Epidermal melanocyte (primary cell): Measurements from ENCODE around the gene SPTBN4.
"Not testable (repeated sequence)": the region's sequence is repeated elsewhere in the genome, so short reads cannot be mapped to it uniquely, and the experiment has no call there.

ENCODE experiments used
- DNase-seq: peaks from one replicate; pipeline ENCODE4 v3.0.0; 2011; ENCODE audit warnings: low spot score; ENCODE audit not compliant: insufficient read length

SPTBN4 gene

DNA sequence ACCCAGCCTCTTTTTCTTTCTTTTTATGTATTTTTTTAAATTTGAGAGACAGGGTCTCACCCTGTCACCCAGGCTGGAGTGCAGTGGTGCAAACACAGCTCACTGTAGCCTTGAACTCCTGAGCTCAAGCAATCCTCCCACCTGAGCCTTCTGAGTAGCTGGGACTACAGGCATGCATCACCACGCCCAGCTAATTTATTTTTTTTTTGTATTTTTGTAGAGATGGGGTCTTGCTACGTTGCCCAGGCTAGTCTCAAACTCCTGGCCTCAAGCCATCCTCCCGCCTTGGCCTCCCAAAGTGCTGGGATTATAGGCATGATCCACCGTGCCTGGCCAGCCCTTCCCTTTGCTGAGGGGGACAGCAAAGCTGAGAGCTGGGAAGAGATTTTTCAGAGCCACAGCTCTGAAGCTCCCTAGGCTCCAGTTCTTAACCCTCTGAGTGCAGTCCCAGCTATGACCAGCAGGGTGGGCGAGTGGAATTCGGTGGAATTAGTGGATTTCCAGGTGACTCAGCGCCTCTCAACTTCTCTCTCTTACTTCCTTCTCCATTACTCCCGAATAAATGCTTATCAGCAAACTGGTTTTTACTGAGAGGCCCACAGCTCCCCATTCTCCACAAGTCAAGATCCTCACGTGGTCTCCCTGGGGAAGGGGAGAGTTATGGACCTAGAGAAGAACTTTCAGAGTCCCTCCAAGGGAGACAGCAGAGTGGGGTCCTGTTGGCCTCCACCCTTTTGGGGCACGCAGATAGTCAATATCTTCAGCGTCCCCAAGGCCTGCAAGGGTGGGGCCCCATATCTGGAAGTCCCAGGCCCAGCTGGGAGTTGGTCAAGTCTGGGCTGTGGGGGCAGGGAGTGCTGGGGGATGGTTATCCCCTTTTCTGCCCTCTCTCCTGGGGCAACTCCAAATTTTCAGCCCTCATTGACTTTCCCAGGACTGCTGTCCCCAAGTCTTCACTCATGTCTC, 2.5 kb upstream of the SPTBN4 start:
- peak; percentile 75 for DNase-seq

DNA sequence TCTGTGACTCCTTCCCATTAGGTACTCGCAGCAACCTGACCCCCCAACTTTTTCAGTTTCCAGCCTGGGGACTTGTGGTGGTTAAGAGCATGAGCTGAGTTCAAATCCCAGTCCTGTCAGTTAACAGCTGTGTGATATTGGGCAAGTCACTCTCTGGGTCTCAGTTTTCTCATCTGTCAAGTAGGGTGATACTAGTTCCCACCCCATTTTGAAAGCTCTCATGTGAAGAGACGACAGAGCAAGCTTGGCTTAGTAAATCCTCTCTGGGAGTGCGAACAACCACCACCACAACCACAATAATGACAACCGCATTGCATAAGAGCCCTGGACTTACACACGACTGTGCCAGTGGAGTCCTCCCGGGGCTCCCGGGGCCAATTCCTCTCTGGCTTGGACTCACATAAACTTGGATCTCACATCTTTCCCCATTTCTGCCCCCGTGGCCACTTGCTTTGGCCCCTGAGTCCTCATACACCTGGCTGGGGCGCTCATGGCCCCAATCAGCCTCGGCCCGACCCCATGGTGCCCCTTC, 1.7 kb upstream of the SPTBN4 start:
- DNase-seq: no peak

DNA sequence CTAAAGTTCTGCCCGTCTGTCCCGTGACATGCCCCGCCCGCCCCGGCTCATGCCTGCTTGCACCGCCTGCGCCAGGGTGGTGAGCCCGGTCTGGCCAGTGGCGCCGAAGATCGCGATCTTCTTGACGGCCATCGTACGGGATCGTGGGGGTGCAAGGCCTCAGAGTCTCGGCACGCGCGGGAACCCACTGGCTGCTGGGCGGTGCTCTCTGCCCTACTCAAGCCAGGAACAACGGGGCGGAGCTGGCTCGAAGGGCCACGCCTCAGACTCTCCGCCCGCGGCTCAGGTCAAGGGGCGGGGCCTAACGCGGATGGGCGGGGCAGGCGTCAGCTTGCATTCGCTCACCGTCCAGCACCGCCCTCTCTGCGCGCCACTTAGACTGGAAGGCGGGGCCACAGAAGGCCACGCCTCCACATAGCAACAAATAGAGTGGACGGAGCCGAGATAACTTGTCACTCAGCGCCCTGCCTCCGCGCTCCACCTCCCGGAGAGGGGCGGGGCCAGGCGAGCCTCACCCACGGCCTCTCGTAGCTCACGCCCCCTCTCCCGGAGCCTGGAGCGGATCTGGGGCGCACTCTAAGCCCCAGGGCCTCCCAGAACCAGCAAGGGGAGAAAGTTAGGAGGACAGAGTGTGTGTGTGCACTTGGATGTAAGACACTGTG, 1.1 kb upstream of the SPTBN4 start, which contains the start of gene BLVRB:
TSS of gene BLVRB (minus strand) at position 189 of the 662 bp plus-strand sequence. CDS start at position 132, 57 bp downstream.
- DNase-seq: peak; percentile 96

DNA sequence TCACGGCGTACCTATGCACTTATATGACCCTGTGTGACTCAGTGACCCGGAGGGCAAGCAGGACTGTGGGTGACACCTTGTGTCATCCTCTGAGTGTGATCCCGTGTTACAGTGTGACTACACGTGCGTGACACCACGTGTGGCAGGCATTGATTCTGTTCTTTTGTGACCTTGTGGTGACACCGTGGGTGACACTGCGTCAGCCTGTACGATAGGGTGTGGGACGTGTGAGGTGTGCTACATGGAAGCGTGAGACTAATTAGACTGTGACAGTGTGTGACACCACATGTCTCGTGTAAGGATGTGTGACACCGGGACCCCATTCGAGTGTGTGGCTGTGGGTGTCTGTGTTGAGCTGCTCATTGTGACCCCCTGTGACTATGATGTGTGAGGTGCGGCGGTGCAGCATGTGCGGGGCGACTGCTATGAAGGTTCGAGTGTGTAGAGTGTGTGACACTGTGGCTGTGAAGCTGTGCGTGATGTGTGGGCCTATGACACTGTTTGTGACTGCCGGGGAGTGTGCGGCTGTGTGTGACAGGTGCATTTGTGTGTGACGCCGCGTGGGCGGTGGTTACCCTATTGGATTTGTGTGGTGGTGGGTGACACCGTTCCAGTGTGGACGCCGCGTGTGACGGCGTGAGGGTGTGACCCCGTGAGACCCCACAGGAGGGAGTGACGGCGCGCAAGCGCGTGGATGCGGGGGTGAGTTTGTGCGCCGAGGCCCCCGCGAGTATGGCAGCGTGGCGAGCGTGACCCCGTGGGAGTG, 399 bp upstream of the SPTBN4 start:
- DNase-seq: no peak

DNA sequence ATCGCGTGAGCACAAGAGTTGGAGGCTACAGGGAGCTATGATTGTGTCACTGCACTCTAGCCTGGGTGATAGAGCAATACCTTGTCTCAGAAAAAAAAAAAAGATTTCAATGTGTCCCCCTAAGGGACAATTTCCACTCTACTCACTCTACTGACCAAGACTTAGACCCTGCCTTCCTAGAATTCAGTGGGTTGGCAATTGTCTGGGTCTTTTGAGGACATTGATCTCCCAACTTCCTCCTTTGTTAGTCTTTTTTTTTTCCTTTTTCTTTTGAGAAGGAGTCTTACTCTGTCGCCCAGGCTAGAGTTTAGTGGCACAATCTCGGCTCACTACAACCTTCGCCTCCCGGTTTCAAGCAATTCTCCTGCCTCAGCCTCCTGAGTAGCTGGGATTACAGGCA, 2.2 kb downstream of the SPTBN4 start:
- no peak for DNase-seq

DNA sequence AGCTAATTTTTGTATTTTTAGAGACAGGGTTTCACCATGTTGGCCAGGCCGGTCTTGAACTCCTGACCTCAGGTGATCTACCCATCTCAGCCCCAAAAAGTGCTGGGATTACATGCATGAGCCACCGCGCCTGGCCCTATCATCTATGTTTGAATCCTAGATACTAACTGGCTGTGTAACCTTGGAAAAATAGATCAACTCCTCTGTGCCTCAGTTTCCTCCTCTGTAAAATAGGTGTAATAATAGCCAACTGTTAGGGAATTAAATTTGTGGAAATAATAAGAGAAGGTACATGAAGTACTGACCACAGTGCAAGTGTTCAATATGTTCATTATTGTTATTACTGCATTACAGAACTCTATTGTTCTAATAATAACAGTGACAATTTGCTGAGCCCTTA, 4.3 kb downstream of the SPTBN4 start:
- no peak for DNase-seq

DNA sequence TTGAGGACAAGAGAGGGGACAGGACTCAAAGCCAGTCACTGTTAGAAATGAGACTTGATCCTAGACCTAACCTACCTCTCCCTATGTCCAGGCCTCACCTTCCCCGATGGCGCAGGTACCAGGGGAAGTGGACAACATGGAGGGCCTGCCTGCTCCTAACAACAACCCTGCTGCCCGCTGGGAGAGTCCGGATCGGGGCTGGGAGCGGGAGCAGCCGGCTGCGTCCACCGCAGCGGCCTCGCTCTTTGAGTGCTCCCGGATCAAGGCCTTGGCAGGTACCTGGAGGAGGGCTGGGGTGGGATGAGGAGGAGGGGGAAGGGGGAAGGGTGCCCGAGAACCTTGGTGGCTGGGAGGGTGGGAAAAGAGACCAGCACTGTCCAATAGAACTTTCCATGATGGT, 5.7 kb downstream of the SPTBN4 start:
- DNase-seq: no peak

DNA sequence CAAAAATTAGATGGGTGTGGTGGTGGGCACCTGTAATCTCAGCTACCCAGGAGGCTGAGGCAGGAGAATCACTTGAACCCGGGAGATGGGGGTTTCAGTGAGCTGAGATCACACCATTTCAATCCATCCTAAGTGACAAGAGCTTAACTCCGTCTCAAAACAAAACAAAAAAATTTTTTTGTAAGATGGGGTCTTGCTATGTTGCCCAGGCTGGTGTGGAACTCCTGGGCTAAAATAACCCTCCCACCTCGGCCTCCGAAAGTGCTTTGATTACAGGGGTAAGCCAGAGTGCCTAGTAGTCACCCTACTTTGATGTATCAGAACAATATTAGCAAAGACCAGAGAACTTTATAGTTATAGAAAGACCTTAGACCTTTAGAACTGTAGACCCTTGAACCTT, 7.9 kb downstream of the SPTBN4 start:
- DNase-seq: no peak

DNA sequence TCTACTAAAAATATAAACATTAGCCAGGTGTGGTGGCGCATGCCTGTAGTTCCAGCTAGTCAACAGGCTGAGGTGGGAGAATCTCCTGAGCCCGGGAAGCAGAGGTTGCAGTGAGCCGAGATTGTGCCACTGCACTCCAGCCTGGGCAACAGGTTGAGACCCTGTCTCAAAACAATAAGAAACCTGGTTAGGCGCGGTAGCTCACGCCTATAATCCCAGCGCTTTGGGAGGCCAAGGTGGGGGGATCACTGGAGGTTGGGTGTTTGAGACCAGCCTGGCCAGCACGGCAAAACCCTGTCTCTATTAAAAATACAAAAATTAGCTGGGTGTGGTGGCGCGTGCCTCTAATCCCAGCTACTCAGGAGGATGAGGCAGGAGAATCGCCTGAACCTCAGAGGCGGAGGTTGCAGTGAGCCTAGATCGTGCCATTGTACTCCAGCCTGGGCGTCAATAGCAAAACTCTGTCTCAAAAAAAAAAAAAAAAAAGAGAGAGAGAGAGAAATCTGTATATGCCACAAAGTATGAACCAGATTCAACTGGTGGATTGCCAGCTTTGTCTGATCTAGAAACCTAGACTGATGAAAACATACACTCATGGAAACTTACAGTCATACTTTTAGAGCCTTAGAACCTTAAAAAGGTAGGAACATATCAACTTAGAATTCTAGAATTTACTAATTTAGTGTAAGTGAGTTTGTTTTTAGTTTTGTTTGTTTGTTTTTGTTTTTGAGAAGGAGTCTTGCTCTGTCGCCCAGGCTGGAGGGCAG, 9.3 kb downstream of the SPTBN4 start:
- DNase-seq: not testable (repeated sequence)

DNA sequence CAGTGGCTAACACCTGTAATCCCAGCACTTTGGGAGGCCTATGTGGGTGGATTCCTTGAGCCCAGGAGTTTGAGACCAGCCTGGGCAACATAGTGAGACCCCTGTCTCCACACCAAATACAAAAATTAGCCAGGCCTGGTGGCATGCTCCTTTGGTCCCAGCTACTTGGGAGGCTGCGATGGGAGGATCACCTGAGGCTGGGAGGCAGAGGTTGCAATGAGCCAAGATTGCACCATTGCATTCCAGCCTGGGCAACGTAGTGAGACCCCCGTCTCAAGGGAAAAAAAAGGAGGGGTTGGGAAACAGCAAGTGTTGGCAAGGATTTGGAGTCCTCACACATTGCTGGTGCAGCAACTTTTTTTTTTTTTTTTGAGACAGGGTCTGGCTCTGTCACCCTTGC, 19.2 kb downstream of the SPTBN4 start:
- DNase-seq: no peak

DNA sequence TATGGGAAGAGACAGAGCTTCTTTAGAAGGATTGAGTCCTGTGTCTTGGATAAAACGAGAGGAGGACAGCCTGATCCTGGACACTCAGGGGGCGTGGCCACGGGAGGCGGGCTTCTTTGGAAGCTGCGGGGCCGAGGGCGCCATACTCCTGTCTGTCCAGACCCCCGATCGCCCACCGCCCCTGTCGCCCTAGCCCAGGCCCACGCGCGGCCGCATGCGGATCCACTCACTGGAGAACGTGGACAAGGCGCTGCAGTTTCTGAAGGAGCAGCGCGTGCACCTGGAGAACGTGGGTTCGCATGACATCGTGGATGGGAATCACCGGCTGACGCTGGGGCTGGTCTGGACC, 23.1 kb downstream of the SPTBN4 start:
- DNase-seq: no peak

DNA sequence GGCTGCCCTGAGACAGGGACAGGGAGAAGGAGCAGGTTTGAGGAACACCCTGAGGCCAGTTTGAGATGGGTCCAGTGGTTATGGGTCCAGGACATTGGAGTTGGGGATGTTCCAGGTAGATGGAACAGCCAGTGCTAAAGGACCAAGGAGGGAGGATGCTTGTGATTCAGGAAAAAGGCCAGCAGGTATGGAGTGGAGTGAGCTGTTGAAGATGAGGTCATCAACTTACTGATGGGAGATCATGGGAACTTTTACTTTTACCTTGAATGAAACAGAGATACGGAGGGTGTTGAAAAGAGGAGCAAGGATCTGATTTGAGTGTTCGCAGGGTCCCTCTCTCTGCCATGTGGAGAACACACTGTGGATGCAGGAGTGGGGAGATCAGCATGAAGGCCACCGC, 25.5 kb downstream of the SPTBN4 start:
- DNase-seq: no peak

DNA sequence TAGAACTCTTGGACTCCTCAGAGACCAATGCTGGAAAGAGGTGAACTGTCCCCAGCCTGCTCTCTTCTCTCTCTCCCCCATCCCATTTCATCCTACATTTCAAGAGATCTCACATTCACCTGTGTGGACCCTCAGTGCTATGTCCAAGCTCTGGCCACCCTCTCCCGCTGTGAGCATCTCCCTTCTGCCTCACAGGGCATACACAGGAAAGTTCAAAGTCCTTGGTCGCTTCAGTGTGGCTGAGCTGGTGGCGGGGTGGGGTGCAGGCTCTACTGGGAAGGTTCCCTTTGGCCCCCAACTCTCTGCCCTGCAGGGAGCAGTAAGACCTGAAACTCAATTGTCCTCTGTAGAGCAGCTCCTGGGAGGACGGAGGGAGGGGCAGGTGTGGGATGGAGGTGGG, 27.0 kb downstream of the SPTBN4 start:
- no peak for DNase-seq

DNA sequence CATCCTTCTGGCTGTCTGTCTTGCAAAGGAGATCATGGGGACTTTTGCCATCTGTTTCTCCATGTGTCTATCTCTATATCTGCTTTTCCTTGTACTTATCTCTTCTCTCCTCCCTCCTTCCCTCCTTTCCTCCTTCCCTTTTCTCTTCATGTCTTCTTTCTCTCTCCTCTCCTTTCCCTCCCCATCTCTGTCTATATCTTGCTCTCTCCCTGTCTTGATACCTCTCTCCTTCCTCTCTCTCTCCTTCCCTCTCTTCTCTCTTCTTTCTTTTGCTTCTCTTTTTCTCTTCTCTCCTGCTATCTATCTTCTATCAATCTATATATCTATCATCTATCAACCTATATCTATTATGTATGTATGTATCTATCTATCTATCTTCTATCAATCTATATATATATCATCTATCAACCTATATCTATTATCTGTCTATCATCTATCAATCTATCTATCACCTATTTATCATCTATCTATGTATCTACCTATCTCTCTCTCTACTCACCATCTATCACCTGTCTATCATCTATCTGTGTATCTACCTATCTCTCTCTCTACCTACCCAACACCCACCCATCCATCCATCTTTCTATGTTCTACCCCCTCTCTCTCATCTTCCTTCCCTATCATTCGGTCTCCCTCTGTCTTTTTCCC, 27.5 kb downstream of the SPTBN4 start:
- DNase-seq: no peak

DNA sequence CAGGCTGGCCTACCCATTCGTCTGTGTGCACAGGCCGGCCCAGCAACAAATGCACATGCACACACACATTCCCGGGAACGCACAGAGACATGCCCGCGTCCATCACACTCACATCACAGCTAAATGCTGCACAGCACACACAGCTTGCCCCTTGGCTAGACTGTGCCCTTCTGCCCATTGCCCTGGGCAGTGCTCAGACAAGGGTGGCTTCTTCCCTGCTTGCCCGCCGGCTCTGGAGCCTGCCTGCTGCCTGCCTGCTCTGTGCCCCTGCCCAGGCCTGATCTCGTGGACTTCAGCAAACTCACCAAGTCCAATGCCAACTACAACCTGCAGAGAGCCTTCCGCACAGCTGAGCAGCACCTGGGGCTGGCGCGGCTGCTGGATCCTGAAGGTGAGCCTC, 30.4 kb downstream of the SPTBN4 start:
- DNase-seq: no peak

DNA sequence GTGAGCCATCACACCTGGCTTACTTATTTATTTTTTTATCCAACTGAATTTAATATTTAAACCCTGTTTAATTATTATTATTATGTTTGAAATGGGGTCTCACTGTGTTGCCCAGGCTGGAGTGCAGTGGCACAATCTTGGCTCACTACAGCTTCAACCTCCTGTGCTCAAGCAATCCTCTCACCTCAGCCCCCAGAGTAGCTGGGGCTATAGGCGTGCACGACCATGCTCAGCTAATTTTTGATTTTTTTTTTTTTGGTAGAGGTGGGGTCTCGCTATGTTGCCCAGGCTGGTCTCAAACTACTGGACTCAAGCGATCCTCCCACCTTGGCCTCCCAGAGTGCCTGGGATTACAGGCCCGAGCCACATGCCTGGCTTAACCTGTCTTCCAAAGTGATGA, 32.5 kb downstream of the SPTBN4 start:
- no peak for DNase-seq

DNA sequence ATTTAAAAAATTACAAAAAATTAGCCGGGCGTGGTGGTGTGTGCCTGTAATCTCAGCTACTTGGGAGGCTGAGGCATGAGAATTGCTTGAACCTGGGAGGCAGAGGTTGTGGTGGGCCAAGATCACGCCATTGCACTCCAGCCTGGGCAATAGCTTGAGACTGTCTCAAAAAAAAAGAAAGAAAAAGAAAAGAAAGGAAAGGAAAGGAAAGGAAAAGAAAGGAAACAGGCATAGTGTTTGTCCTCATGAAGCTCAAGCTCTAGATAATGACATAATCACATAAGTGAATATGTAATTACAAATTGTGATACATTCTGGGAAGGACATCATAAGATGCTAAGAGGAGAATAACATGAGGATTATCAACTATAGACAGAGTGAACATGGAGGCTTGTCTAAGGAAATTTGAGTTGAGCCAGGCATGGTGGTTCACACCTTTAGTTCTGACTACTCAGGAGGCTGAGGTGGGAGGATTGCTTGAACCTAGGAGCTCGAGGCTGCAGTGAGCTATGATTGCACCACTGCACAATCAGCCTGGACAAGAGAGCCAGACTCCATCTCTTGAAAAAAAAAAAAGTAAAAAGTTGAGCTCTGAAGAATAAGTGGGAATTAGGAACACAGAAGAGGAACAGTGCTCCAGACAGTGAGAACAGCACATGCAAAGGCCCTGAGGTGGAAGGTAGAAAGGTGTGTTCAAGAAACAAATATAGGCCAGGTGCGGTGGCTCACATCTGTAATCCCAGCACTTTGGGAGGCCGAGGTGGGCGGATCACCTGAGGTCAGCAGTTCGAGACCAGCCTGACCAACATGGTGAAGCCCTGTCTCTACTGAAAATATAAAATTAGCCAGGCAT, 34.1 kb downstream of the SPTBN4 start:
- not testable (repeated sequence) for DNase-seq

DNA sequence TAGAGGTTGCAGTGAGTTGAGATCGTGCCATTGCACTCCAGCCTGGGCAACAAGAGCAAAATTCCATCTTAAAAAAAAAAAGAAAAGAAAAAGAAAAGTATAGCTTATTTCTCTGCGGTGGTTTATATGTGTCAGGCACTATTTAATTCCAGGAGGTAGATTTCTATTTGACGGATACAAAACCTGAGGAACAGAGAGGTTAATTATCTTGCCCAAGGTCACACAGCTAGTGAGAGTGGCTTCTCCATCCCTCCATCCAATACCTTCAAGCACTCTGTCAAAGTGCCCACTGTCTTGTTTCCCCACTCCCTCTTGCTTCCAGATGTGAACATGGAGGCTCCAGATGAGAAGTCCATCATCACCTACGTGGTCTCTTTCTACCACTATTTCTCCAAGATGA, 34.8 kb downstream of the SPTBN4 start:
- DNase-seq: no peak

DNA sequence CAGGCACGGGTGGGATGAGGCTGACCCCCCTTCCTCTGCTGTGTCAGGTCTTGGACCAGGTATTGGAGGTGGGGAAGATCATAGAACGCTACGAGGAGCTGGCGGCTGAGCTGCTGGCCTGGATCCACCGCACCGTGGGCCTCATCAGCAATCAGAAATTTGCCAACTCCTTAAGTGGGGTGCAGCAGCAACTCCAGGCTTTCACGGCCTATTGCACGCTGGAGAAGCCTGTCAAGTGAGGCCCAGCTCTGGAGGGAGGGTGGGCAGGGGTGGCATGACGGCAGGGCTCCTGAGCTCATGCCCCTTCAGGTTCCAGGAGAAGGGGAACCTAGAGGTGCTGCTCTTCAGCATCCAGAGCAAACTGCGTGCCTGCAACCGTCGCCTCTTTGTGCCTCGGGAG, 35.3 kb downstream of the SPTBN4 start:
- no peak for DNase-seq
